ENCODE measurements around the gene ARHGAP15.

DNA sequence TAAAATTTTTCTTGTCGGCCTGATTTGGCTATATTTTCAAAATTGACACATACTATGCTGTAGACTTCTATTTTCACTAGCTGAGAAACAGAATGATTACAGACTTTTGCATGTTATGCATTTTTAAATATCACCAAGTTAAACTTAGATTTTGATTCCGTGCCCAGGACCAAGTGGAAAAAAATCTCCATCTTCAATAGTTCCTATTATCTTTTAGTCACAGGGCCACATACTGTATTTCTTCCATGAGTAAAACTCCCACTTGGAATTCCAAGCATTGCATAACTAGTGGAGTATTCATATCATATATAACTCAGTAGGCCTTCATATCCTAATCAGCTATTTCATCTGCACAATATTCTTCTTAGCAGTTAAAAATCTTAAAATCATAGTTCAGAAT, 470.9 kb downstream of the ARHGAP15 start:
- TF ChIP-seq, protein P1, sequence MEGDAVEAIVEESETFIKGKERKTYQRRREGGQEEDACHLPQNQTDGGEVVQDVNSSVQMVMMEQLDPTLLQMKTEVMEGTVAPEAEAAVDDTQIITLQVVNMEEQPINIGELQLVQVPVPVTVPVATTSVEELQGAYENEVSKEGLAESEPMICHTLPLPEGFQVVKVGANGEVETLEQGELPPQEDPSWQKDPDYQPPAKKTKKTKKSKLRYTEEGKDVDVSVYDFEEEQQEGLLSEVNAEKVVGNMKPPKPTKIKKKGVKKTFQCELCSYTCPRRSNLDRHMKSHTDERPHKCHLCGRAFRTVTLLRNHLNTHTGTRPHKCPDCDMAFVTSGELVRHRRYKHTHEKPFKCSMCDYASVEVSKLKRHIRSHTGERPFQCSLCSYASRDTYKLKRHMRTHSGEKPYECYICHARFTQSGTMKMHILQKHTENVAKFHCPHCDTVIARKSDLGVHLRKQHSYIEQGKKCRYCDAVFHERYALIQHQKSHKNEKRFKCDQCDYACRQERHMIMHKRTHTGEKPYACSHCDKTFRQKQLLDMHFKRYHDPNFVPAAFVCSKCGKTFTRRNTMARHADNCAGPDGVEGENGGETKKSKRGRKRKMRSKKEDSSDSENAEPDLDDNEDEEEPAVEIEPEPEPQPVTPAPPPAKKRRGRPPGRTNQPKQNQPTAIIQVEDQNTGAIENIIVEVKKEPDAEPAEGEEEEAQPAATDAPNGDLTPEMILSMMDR (IDR thresholded peaks at IDR 0.05): no peak
- TF ChIP-seq CHD2 (IDR thresholded peaks at IDR 0.05; ENCODE audit: low read length, partially characterized antibody): no peak

Measured in A549 (cell line).